K562 (cell line): ENCODE data around the gene RBMS1. TPM values are rescaled to one million over a fixed set of nuclear protein-coding genes. Genes with fewer than 3 reads are reported as not detected.

Experiments
- ATAC-seq: fragments of 200-7000 bp; cut with Tn5 transposase; 3 replicates; pipeline ENCODE4 v1.9.1; 2020; ENCODE audit warnings: moderate library complexity
- BruUV-seq: library from RNA; stranded (reverse); fragments of 400-500 nt; replicated peaks from 2 replicates; lab custom pipeline; 2021; lab: Mats Ljungman, UMichigan
- CTCF ChIA-PET: fragments of 300-600 bp; formaldehyde crosslinking; extraction: SDS; loops from one replicate; lab custom pipeline; 2021; ENCODE audit warnings: low intra/inter-chr PET ratio; lab: Yijun Ruan, JAX
- POLR2A ChIA-PET: fragments of 300-600, 350-650 bp; sonication (Branson Sonifier 250); formaldehyde crosslinking; extraction: SDS; loops from one replicate; lab custom pipeline; 2021; ENCODE audit warnings: antibody characterized with exemption, inconsistent platforms; lab: Yijun Ruan, JAX
- DNase-seq, 4 experiments: peaks; one replicate each; pipeline versions ENCODE4 v3.0.0 to v3.0.0-alpha.2; 2011 to 2018; ENCODE audit warnings: low spot score in 3 of 4, mixed read lengths in 3 of 4; ENCODE audit errors: extremely low read depth in 1 of 4
- FAIRE-seq: peaks from 2 replicates; lab custom pipeline; 2011; peaks lifted over from hg19 to GRCh38; lab: Jason Lieb, UNC
- H2AFZ ChIP-seq: 2 replicates; pipeline ENCODE4 v1.6.0; 2011; ENCODE audit warnings: low read depth, low read length, control low read depth, inconsistent platforms
- H3K27ac ChIP-seq: fragments of 200-600 bp; 3 replicates; pipeline ENCODE4 v1.8.0; 2011; ENCODE audit warnings: low read depth, mild to moderate bottlenecking, control low read depth, inconsistent platforms, low read length, moderate library complexity, mixed read lengths; ENCODE audit errors: extremely low read depth
- H3K27me3 ChIP-seq, 2 experiments: fragments of 300-600 bp in 1 of 2; 2 replicates in 1 of 2; 3 replicates in 1 of 2; pipeline versions ENCODE4 v1.6.0 to v1.8.0; 2011; ENCODE audit warnings: inconsistent platforms in 2 of 2, low read length in 2 of 2, mild to moderate bottlenecking in 1 of 2, mixed read lengths in 1 of 2, moderate library complexity in 1 of 2; ENCODE audit not compliant: control insufficient read depth in 2 of 2, insufficient read depth in 2 of 2
- H3K36me3 ChIP-seq: fragments of 300-600 bp; 3 replicates; pipeline ENCODE4 v1.8.0; 2011; ENCODE audit warnings: mild to moderate bottlenecking, low read length, inconsistent platforms; ENCODE audit not compliant: control insufficient read depth, insufficient read depth
- H3K4me1 ChIP-seq, 2 experiments: fragments of 200-600 bp in 1 of 2; replicated peaks in 1 of 2; 2 replicates in 1 of 2; 3 replicates in 1 of 2; pipeline versions ENCODE4 v1.5.1 to v1.8.0; 2011; ENCODE audit warnings: inconsistent platforms in 2 of 2, low read length in 2 of 2, mild to moderate bottlenecking in 1 of 2, mixed read lengths in 1 of 2, moderate library complexity in 1 of 2; ENCODE audit not compliant: control insufficient read depth in 2 of 2, insufficient read depth in 2 of 2
- H3K4me2 ChIP-seq: 2 replicates; pipeline ENCODE4 v1.6.1; 2011; ENCODE audit warnings: low read length, control low read depth, inconsistent platforms, mixed read lengths; ENCODE audit not compliant: insufficient read depth
- H3K4me3 ChIP-seq: fragments of 200-600 bp; sonication (generic), shearing (Covaris generic); 2 replicates; pipeline ENCODE4 v1.5.1; 2016; ENCODE audit warnings: control low read depth, inconsistent platforms
- H3K79me2 ChIP-seq: fragments of 200-600 bp; 3 replicates; pipeline ENCODE4 v1.8.0; 2011; ENCODE audit warnings: low read length, inconsistent platforms; ENCODE audit not compliant: control insufficient read depth, insufficient read depth
- H3K9ac ChIP-seq, 2 experiments: 2 replicates each; pipeline versions ENCODE4 v1.6.0 to v1.6.1; 2011; ENCODE audit warnings: low read depth in 2 of 2, low read length in 2 of 2, control low read depth in 1 of 2, inconsistent platforms in 1 of 2, mild to moderate bottlenecking in 1 of 2, mixed read lengths in 1 of 2; ENCODE audit not compliant: insufficient read depth in 1 of 2
- H3K9me1 ChIP-seq: one replicate; pipeline ENCODE4 v1.6.0; 2011; ENCODE audit warnings: inconsistent platforms, mild to moderate bottlenecking, low read length, moderate library complexity; ENCODE audit not compliant: control insufficient read depth, insufficient read depth
- H3K9me3 ChIP-seq: replicated peaks from 2 replicates; pipeline ENCODE4 v1.5.1; 2011; ENCODE audit warnings: low read depth, low read length, inconsistent platforms; ENCODE audit not compliant: control insufficient read depth, insufficient read depth
- H4K20me1 ChIP-seq: replicated peaks from 2 replicates; pipeline ENCODE4 v1.6.1; 2011; ENCODE audit warnings: low read length, inconsistent platforms, mixed read lengths; ENCODE audit not compliant: control insufficient read depth, insufficient read depth
- BRF1 ChIP-seq: IDR thresholded peaks from 3 replicates; pipeline ENCODE4 v1.6.1; 2011; ENCODE audit warnings: borderline replicate concordance, mild to moderate bottlenecking; ENCODE audit not compliant: insufficient read length; ENCODE audit errors: extremely low read depth
- GATAD2A ChIP-seq: fragments of 450-650 bp; IDR thresholded peaks from 2 replicates; pipeline ENCODE4 v1.6.1; 2017
- MAFK ChIP-seq: IDR thresholded peaks from 2 replicates; pipeline ENCODE4 v1.6.1; 2011; ENCODE audit warnings: low read length, improper control_type of control experiment
- POLR3G ChIP-seq: IDR thresholded peaks from 2 replicates; pipeline ENCODE4 v1.6.1; 2011; ENCODE audit not compliant: insufficient read length, insufficient replicate concordance; ENCODE audit errors: extremely low read depth
- PTTG1 ChIP-seq: fragments of 450-650 bp; IDR thresholded peaks from 2 replicates; pipeline ENCODE4 v1.6.1; 2016; ENCODE audit warnings: low read depth, mild to moderate bottlenecking, missing genetic modification characterization, missing compliant biosample characterization
- ZNF277 ChIP-seq: fragments of 250-450 bp; sonication (Bioruptor Pico); IDR thresholded peaks from 2 replicates; pipeline ENCODE4 v1.8.0; 2022; ENCODE audit warnings: inconsistent platforms, mild to moderate bottlenecking, moderate library complexity, borderline replicate concordance
- ZNF79 ChIP-seq: fragments of 250-450 bp; sonication (Bioruptor Pico); IDR thresholded peaks from 2 replicates; pipeline ENCODE4 v1.4.0; 2020; ENCODE audit warnings: low read depth, mild to moderate bottlenecking, moderate library complexity
- WGBS: fragments of 100-300 bp; shearing (Covaris generic); methylation state at CpG from one replicate; pipeline ENCODE4 v1.1.6; 2016; ENCODE audit warnings: low coverage, mixed read lengths; ENCODE audit not compliant: insufficient coverage; ENCODE audit errors: missing lambda C conversion rate; 5-methylcytosine and 5-hydroxymethylcytosine counted together
- in situ Hi-C: fragments of 300-500 bp; cut with MboI; formaldehyde crosslinking; loops from 4 replicates; pipeline ENCODE4 v1.15.0; 2018; ENCODE audit warnings: inconsistent platforms, mixed read lengths
- intact Hi-C: fragments of 100-400 bp; cut with micrococcal nuclease; formaldehyde crosslinking; loops from 2 replicates; pipeline ENCODE4 v1.14.2; 2022
- polyA plus RNA-seq, 8 experiments: library from polyadenylated mRNA; depleted of rRNA in 4 of 8; stranded (reverse) in 5 of 8; unstranded in 3 of 8; fragments of >200 nt; fragmentation: Nextera tagmentation in 2 of 8; fragmentation: Illumina TruSeq in 1 of 8; extraction: Ambion mirVana in 2 of 8; extraction: Trizol in 1 of 8; gene quantifications; 2 replicates each; pipeline versions ENCODE4 v1.2.1 to v1.2.3, GENCODE V29; 2011 to 2014; ENCODE audit warnings: inconsistent platforms in 1 of 8, missing spikeins in 1 of 8
- total RNA-seq, 7 experiments: library from RNA; depleted of rRNA in 6 of 7; stranded (reverse); fragments of >200 nt in 6 of 7; fragmentation: Illumina TruSeq in 2 of 7; extraction: Trizol in 2 of 7; gene quantifications; 2 replicates each; pipeline versions ENCODE4 v1.2.1 to v1.2.3, GENCODE V29; 2011 to 2021; ENCODE audit warnings: low replicate concordance in 1 of 7

The RBMS1 gene
- total and polyA plus RNA-seq, 9 of the 15 experiments (the other 6 are each of a cell fraction or from before 2014, with no cell fraction given): 0.04 to 0.31 (median 0.09) TPM; not detected in 6

DNA sequence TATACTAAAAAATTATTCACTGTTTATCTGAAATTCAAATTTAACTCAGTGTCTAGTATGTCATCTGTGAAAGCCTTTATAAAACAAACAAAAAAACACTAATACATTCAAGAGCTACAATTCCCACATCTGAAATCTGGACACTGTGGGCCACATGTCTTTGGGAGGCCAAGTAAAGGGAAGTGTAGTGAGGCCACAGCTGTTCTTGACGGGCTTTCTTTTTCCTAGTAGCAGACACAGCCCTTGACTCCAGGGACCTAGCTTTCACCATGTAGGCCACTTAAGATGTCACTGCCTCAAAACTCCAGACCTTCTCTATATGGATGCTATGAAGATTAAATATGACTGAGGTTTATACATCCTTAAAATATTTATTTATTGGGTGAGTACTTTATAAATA, 91.1 kb downstream of the RBMS1 start:
- BruUV-seq: no TSS peak
- Histone ChIP-seq H3K9me1 (no peaks in the 10 kb centered on the region), H3K4me1 (peaks cover 0 to 7% of the 10 kb centered on the region in 2 experiments; a peak in 2 of 5 replicates), H3K79me2 (no peaks in the 10 kb centered on the region), H3K36me3 (no peaks in the 10 kb centered on the region), H3K9ac (no peak overlapping the region), H2AFZ (no peak overlapping the region), H3K4me3 (no peak overlapping the region), H4K20me1 (no peaks in the 10 kb centered on the region), H3K4me2 (no peak overlapping the region), H3K9me3 (no peaks in the 10 kb centered on the region), H3K27me3 (peaks cover 3 to 7% of the 10 kb centered on the region in 2 experiments; a peak in 3 of 5 replicates), H3K27ac (no peak overlapping the region)
- FAIRE-seq: no peak
- in situ Hi-C loops: no loop called here
- CTCF ChIA-PET: no interaction called here
- no peak for ATAC-seq
- TF ChIP-seq ZNF79: no peak
- no peak for TF ChIP-seq MAFK
- no peak for TF ChIP-seq ZNF277 (CRISPR knock-in tag)
- TF ChIP-seq PTTG1 (tag): no peak
- TF ChIP-seq BRF1: no peak
- TF ChIP-seq GATAD2A: no peak
- TF ChIP-seq POLR3G: no peak
- POLR2A ChIA-PET: interaction anchor here (0.6 kb wide), 1 partner anchor 350 kb away, joined by 3 read pairs; no protein-coding TSS in a partner anchor
- intact Hi-C loops: no loop called here
- DNase-seq: no peak
- 0% methylated on average over 1 of the region's 1 CpG for WGBS
